Measurements from ENCODE around the gene OTOGL. TPM values are rescaled to one million over a fixed set of nuclear protein-coding genes. Genes with fewer than 3 reads are reported as not detected.

The OTOGL gene
- polyA plus RNA-seq, 1 donor from 2014 or later: 0.33 TPM

DNA sequence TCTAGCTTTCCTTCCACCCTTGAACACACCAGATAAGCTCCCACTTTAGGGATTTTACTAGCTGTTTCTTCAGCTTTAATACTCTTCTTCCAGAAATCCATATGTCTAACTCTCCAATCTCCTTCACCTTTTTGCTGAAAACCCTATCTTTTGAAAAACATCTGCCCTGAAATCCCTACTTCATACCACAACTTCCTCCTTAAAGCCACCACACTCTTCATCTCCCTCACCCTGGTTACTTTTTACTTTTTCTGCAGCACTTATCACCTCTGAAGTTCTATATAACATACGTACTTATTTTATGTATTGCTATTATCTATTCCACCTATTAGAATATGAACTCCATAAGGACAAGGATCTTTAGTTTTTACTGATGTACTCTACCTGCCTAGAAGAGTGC lies 316.1 kb downstream of the OTOGL start:
- Histone ChIP-seq H3K9ac (ENCODE audit: low read length) (no peak overlapping the region), H2AFZ (ENCODE audit: low read depth, low read length) (no peak overlapping the region), H3K9me3 (ENCODE audit: low read length) (no peaks in the 10 kb centered on the region), H3K79me2 (replicated peaks; ENCODE audit: insufficient read depth, low read length) (no peaks in the 10 kb centered on the region), H3K4me2 (ENCODE audit: low read length) (no peak overlapping the region), H4K20me1 (ENCODE audit: insufficient read depth) (no peaks in the 10 kb centered on the region), H3K4me3 (ENCODE audit: low read length) (no peak overlapping the region), H3F3A (ENCODE audit: insufficient read depth, low read length, poor library complexity, severe bottlenecking) (no peaks in the 10 kb centered on the region), H3K27ac (ENCODE audit: low read length) (no peak overlapping the region), H3K27me3 (ENCODE audit: insufficient read depth, low read depth, low read length) (no peaks in the 10 kb centered on the region), H3K36me3 (ENCODE audit: insufficient read depth, low read length) (no peaks in the 10 kb centered on the region), H3K9me2 (ENCODE audit: insufficient read depth, low read length) (no peaks in the 10 kb centered on the region)
- no peak for TF ChIP-seq SMC3 (conservative IDR thresholded peaks at IDR 0.05; ENCODE audit: poor library complexity)
- no peak for TF ChIP-seq POLR2AphosphoS5 (IDR thresholded peaks at IDR 0.05)
- TF ChIP-seq, protein P1, sequence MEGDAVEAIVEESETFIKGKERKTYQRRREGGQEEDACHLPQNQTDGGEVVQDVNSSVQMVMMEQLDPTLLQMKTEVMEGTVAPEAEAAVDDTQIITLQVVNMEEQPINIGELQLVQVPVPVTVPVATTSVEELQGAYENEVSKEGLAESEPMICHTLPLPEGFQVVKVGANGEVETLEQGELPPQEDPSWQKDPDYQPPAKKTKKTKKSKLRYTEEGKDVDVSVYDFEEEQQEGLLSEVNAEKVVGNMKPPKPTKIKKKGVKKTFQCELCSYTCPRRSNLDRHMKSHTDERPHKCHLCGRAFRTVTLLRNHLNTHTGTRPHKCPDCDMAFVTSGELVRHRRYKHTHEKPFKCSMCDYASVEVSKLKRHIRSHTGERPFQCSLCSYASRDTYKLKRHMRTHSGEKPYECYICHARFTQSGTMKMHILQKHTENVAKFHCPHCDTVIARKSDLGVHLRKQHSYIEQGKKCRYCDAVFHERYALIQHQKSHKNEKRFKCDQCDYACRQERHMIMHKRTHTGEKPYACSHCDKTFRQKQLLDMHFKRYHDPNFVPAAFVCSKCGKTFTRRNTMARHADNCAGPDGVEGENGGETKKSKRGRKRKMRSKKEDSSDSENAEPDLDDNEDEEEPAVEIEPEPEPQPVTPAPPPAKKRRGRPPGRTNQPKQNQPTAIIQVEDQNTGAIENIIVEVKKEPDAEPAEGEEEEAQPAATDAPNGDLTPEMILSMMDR (IDR thresholded peaks at IDR 0.05; ENCODE audit: poor library complexity, severe bottlenecking): no peak
- TF ChIP-seq EZH2 (IDR thresholded peaks at IDR 0.05; ENCODE audit: borderline replicate concordance, insufficient read depth, low read length, poor library complexity, severe bottlenecking): no peak
- TF ChIP-seq, protein P2, sequence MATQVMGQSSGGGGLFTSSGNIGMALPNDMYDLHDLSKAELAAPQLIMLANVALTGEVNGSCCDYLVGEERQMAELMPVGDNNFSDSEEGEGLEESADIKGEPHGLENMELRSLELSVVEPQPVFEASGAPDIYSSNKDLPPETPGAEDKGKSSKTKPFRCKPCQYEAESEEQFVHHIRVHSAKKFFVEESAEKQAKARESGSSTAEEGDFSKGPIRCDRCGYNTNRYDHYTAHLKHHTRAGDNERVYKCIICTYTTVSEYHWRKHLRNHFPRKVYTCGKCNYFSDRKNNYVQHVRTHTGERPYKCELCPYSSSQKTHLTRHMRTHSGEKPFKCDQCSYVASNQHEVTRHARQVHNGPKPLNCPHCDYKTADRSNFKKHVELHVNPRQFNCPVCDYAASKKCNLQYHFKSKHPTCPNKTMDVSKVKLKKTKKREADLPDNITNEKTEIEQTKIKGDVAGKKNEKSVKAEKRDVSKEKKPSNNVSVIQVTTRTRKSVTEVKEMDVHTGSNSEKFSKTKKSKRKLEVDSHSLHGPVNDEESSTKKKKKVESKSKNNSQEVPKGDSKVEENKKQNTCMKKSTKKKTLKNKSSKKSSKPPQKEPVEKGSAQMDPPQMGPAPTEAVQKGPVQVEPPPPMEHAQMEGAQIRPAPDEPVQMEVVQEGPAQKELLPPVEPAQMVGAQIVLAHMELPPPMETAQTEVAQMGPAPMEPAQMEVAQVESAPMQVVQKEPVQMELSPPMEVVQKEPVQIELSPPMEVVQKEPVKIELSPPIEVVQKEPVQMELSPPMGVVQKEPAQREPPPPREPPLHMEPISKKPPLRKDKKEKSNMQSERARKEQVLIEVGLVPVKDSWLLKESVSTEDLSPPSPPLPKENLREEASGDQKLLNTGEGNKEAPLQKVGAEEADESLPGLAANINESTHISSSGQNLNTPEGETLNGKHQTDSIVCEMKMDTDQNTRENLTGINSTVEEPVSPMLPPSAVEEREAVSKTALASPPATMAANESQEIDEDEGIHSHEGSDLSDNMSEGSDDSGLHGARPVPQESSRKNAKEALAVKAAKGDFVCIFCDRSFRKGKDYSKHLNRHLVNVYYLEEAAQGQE (IDR thresholded peaks at IDR 0.05; ENCODE audit: borderline replicate concordance): no peak
- no peak for TF ChIP-seq EP300 (conservative IDR thresholded peaks at IDR 0.05; ENCODE audit: poor library complexity, severe bottlenecking)
- TF ChIP-seq TAF1 (IDR thresholded peaks at IDR 0.05; ENCODE audit: low read depth): no peak

DNA sequence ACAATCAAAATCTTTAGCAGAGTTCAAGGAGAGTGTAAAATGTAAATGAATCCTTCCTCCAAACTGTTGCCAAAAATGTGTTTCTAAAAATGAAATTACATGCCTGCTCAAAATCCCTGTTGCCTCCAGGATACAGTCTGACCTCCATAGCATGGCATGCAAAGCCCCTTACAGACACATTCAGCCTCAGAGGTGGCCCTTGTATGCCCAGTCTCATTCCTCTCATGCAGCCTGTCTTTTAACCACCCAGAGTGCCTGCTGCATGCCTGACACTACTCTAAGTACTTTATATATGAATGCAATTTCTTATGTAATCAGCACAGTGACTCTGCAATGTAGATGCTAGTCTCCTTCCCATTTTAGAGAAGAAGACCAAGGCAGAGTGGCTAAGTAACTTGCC lies 320.3 kb downstream of the OTOGL start:
- no peak overlapping the region for H3K4me2 ChIP-seq (ENCODE audit: low read length)
- H3K9ac ChIP-seq (ENCODE audit: low read length): no peak overlapping the region
- no peak overlapping the region for H2AFZ ChIP-seq (ENCODE audit: low read depth, low read length)
- no peaks in the 10 kb centered on the region for H3K79me2 ChIP-seq (replicated peaks; ENCODE audit: insufficient read depth, low read length)
- no peaks in the 10 kb centered on the region for H3F3A ChIP-seq (ENCODE audit: insufficient read depth, low read length, poor library complexity, severe bottlenecking)
- H3K9me2 ChIP-seq (ENCODE audit: insufficient read depth, low read length): no peaks in the 10 kb centered on the region
- H4K20me1 ChIP-seq (ENCODE audit: insufficient read depth): no peaks in the 10 kb centered on the region
- no peaks in the 10 kb centered on the region for H3K27me3 ChIP-seq (ENCODE audit: insufficient read depth, low read depth, low read length)
- no peak overlapping the region for H3K4me3 ChIP-seq (ENCODE audit: low read length)
- TF ChIP-seq, protein P1 (IDR thresholded peaks at IDR 0.05; ENCODE audit: poor library complexity, severe bottlenecking): no peak
- no peak for TF ChIP-seq TAF1 (IDR thresholded peaks at IDR 0.05; ENCODE audit: low read depth)
- TF ChIP-seq, protein P2 (IDR thresholded peaks at IDR 0.05; ENCODE audit: borderline replicate concordance): no peak
- no peak for TF ChIP-seq RAD21 (conservative IDR thresholded peaks at IDR 0.05)
- no peak for TF ChIP-seq SMC3 (conservative IDR thresholded peaks at IDR 0.05; ENCODE audit: poor library complexity)
- TF ChIP-seq EP300 (conservative IDR thresholded peaks at IDR 0.05; ENCODE audit: poor library complexity, severe bottlenecking): no peak
- no peak for TF ChIP-seq POLR2AphosphoS5 (IDR thresholded peaks at IDR 0.05)
- no peak for TF ChIP-seq EZH2 (IDR thresholded peaks at IDR 0.05; ENCODE audit: borderline replicate concordance, insufficient read depth, low read length, poor library complexity, severe bottlenecking)
- no peak overlapping the region for H3K27ac ChIP-seq (ENCODE audit: low read length)
- H3K9me3 ChIP-seq (ENCODE audit: low read length): no peaks in the 10 kb centered on the region
- no peaks in the 10 kb centered on the region for H3K36me3 ChIP-seq (ENCODE audit: insufficient read depth, low read length)

All from neural cell (in vitro differentiated cells).